GM19035 (cell line): ENCODE data around the gene CARD10.

Experiments used
- ATAC-seq: cut with Tn5 transposase; IDR thresholded peaks from one replicate; pipeline ENCODE4 v1.9.1; 2021; ENCODE audit not compliant: unreplicated experiment

Gene CARD10

DNA sequence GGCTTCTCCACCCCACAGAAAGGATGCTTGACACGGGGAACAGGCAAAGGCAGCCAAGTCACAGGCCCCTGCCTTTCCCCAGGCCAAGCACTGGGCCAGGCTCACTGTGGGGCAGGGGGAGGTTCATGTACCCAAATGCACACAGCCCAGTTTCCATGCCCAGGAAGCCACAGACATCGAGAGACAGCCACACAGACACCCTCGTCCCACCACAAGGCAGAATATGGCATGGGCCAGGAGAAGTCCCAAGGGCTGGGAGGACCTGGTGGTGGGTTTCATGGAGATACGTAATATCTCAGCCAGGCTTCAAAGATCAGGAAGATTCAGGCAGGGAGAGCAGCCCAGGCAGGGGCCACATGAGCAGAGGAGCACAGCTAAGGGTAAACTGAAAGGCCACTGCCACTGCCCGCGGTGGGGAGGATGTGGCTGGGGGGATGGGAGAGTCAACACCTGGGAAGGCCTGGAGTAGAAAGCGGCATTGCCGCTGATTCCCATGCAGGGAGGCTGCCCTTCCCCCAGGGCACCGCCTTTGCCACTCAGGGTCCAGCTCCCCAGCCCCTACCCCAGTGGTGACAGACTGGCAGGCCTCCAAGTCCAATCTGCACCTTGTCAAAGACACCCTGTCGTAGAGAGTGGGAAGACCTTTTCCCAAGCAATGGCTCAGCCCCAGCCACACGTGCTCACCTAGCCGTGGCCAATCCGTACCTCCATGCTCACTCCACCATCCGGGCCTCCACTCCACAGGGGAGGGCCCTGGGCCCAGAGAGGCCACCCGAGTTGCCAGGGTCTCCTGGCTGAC, 30.7 kb downstream of the CARD10 start:
- no peak for ATAC-seq

DNA sequence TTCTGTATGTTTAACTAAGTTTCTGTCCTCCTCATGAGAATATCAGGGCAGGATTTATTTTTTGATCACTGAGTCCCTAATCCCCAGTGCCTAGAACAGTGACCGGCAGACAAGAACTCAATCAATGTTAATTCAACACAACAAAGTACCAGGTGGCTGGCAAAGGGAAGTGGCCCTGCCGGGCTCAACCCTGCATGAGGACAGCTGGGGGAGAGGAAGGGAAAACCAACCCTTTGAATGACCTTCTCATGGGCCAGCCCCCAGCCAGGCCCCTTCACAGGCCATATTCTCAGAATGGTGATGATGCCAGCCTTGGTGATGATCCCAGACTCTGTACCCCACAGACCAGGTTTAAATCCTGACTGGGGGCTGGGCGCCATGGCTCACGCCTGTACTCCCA, 31.6 kb downstream of the CARD10 start:
- ATAC-seq: no peak

DNA sequence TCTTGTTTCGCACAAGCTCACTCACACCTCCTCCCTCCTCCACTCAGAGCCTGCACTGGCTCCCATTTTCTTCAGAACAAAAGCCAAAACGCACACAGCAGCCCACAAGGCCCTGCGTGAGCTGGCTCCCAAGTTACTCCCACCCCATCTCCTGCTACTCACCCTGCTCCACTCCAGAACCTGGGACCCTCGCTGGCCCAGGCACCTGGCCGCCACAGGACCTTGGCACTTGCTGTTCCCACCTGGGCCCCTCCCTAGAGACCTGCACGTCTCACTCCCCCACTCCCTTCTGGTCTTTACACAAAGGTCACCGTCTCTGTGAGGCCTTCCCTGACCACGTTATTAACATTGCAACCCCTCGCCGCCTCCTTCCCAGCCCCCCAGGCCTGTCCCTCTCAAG, 32.1 kb downstream of the CARD10 start:
- no peak for ATAC-seq

DNA sequence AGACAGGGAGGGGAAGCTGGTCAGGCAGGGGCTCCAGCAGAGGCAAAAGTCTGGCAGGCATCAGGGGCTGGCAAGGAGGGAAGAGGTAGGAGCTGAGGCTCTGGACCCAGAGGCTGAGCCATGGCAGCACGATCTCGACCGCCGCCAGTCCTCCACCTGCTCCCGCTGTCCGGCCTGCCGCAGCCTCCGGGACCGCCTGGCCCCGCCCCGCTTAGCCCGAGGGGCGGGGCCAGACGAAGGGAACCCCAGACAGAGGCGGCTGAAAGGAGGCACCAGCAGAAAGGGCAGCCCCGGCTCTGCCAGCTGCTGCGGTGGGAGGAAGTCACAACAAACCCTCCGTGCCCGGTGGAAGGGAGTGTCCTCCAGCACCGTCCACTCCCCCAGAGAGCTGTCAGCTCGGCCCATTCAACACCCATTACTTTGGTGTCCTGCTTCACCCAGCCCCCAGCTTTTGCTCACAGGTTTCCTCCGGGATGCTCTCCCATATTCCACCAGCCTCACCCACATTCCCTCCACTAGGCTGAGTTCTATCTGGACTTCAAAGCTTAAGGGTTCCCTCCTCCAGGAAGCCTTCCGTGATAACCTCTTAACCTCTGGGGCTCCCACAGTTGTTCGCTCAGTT, 32.9 kb downstream of the CARD10 start, which contains the start of gene MFNG:
Gene MFNG, minus strand, starts transcription at position 161 of the 622 bp plus-strand sequence. CDS start 207 bp downstream, outside the sequence.
- peak; percentile 61 for ATAC-seq

DNA sequence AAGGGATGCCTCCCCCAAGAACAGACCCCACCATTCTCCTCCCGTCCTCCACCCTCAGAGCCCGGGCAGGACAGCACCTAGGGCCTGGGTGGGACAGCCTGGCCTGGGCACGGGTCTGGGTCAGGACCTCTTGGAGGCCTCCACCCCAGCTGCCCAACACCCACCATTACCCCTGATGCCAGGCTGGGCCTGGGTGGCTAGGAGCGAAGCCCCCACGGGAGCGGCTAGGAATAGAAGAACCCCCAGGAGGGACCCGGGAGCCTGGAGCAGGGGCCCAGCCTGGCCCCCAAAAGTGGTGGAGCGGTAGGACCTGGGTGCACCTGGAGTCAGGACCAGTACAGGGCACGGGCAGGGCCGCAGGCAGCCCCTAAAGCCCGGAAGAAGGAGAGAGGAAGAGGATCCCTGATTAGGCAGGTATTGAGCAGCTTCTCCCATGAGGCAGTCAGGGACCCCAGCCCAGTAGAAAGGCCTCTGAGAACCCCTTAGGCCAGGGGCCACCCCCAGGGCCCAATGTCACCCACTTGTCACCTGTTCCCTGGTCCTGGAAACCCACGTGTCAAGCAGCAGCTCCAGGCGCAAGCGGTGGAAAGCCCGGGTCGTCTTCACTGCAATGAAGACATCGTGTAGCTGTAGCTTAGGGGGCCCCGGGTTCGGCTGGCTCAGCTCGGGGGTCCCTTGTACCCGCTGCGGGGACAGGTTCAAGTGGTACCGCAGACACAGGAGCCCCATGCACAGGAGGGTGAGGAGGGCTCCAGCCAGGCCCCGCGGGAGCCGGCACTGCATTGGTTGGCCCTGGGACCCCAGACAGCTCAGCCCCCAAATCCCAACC, 33.6 kb downstream of the CARD10 start:
- ATAC-seq: peak; percentile 28

DNA sequence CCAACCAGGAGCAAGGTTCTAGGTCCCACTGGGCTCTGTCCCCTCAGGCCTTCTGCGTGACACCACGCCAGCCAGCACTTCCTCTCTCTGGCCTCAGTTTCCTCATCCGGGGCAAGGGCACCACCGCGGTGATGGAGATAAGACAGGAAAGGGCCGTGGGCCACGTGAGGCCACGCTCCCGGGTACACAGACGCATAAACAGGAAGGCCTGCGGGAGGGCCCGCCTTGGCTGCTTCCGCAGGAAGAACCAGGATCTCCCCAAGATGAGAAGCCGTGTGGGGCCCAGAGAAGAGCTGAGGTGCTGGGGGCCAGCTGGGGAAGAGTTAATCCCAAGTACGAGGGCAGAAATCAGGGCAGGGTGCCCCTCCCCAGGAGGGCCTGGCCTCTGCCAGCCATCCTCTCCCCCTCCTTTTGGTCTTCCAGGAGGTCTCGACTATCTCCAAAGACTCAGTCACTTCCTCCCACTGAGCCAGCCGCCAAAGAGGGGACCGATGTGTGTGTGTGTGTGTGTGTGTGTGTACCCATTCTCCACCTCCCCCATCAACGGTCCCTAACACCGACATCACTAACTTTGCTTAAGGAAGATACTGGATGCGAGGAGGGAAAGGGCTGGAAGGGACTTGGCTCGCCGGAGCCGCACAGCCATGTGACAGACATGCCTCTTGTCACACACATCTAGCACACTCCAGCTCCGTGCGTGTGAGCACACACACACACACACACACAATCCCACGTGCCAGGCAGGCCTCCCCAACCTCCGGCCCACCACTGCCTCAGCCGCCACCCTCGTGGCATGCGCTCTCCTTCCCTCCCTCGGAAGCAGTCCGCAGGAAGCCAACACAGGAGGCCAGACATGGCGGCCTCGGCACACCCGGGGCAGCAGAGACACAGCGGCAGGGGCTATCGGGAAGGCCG, 34.5 kb downstream of the CARD10 start:
- ATAC-seq: no peak

DNA sequence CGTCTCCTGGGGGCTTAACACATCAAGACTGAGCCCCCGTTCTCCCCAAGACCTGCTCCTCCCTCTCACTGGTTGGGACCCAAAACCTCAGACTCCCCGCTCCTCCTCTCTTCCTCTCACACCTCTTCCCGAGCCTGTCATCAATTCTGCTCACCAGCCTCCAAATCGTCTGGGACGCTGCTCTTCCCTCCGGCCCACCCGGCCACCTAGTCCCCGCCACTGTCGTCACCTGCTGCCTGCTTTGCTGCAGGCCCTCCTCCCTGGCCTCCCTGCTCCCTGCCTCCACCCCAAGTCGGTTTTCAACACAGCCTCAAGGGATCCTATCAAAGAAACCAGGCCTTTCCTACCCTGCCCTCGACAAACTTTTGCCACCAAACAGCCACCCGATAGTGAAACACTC, 36.2 kb downstream of the CARD10 start:
- no peak for ATAC-seq

DNA sequence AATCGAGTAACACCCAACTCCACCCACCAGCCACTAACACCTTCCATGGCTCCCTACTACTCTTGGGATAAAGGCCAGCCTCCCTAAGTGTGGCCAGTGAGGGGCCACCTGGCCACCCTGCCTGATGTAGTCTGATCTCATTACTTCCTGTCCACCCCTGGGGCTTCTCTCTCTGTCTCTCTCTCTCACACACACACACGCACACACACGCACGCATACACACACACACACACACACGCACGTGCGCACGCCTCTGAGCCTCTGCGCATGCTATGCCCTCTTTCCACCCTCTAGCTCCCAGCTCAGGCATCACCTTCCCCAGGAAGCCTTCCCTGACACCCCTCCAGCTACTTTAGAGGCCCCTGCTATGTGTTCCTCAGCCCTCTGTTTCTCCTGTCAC, 37.0 kb downstream of the CARD10 start:
- ATAC-seq: no peak

DNA sequence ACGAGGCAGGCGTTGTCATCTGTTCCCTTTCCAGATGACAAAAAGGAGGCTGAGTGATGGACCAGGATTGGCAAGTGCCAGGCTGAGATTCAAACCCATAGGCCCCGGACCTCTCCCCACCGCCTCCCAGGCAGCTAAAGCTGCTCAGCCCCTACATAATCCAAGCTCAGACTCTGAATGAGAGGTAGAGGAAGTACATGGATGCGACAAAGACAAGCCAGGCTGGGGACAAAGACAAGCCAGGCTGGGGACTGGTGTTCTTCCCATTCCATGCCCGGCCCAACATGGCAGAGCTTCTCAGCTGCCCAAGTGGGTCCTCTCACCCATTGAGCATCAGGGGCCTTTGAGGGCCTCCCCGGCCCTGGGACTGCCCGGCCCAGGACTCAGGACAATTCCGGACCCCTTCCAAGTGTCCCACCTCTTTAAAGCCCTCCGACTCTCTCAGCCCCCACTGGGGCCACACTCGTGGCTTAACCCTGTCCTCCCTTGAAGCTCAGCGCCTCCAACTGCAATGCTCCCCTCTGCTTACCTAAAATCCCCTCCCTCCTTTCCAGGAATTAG, 37.8 kb downstream of the CARD10 start:
- no peak for ATAC-seq

DNA sequence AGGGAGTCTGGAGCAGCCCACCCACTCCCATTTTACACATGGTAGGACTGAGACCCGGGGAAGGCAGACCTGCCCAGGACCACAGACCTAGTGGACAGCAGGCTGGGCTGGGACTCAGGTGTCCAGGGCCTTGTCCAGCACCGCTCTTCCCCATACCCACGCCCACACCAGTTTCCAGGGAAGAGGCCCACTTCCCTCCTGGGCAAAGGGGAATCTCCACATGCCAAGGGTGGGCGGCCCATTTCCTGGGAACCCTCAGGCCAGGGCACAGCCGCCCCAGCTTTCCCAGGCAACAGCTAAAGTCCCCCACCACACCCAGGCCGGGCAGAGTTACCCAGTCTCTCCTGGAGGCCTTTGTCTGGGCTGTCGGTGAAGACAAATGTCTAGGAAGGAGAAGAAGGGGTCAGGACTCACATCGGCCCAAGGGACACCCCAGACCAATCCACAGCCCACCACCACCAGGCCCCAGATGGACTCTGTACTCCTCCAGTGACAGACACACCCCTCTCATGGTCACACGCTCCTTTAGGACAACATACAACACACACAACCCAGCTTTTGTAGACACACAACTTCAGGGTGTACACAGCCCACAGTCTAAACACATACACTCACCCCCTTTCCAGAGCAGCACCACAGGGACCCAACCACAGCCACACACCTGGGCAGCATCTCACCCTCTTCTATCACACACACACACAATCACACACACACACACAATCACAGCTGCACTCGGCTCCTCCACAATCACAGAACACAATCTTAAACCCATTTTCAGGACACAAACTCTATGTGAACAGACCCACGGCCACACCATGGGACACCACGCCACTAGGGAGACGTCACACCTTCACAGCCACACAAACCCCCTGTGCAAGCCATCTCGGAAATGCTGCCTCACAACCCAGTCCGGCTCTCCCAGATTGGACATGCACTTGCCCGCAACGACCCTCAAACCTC, 38.5 kb downstream of the CARD10 start:
- ATAC-seq: no peak

DNA sequence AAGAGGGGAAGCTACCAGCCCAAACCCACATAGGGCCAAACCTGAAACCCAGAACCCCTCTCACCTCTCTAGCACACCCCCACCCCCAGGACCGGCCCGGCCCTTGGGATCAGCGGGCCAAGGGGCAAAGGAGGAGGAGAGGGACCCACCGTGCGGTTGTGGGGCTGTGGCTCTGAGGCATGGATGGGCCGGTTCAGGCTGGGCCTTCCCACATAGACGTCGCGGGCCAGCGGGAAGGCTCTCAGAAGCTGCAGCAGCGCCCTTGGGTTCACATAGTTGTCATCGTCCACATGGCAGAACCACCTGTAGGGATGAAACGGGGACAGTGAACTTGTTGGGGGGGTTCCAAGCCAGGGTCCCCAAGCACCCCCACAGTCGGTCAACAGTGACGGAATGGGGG, 40.0 kb downstream of the CARD10 start:
- ATAC-seq: no peak

DNA sequence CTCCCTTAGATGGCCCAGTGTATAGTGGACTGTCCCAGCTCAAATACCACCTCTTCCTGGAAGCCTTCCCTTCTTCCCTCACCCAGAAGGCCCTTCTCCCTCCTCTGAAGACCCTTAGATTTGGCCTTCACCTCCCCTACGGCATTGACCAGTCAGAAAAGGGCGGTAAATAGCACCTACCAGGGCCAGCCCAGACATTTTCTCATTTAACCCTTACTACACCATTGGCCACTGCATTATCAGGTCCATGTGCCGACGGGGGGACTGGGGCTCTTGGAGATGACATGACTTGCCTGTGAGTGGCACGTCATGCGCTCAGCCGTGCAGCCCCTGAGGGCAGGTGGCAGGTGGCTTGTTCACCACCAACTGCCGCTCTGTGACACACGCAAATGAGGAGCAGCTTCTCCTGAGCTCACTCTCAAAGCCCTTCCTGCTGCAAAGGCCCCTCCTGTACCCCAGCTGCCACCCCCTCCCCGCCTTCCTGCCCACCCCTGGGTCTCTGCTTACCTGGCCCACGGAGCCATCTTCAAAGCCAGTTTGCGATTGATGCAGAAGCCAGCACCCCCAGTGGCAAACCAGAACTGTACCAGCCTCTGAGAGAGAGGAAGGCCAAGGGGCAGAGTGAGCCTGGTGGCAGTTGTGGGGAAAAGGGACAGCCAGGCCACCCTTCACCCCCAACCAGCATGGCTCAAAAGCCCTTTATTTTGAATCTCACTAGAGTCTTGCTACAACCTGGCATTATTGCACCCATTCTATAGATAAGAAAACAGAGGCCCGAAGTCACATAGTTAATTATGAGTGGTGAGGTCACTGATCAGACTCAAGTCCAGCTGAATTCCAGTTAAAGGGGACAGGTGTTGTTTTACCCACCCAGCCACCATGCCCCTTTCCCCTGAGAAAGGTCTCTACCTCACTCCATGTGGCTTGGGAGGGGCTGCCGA, 42.6 kb downstream of the CARD10 start:
- no peak for ATAC-seq

DNA sequence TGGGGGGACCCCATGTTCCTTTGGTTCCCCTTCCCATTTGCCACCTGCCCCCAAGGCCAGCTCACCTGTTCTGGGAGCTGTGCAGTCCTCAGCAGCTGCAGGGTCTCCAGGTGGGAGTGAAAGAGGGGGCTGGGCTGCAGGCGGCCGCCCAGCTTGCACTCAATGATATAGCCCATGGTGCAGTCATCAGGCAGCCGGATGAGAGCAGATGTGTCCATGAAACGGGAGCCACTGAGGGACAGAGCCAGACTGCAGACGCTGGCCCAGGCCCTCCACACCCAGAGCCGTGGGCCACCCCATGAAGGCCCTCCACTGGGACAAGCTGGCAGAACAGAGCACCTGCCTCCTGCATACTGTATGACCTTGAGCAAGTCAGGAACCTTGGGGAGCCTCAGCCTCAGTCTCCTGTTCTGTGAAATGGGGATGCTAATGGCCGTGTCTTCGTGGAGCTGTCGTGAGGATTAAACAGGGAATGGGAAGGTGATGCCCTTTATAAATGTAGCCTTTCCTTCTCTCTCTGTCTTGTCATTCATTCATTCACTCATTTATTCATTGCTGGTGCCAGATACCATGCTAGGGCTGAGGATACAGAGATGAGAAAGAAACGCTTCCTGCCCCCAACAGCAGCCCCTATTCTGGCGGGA, 44.6 kb downstream of the CARD10 start:
- no peak for ATAC-seq

DNA sequence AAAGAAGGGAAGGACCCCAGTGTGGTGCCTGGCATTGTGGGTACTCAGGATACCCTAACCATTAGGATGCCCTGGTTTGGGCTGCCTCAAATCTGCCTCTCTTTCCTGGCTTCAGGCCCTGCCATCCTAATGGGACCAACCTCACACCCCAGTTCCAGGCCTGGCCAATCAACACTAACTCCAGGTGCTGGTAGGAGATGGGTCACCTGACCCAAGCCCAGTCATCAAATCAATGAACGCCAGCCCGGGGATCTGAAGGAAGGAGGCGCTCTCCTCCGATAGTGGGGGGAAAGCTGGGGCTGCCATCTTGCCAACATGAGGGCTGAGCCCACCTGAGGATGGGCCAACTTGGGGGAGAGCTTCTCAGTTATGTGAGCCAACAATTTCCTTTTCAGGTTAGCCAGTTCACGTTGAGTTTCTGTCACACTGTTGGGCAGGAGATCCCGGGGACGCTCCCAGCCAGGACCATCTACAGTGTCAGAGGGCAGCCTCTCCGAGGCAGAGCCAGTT, 45.7 kb downstream of the CARD10 start:
- no peak for ATAC-seq

DNA sequence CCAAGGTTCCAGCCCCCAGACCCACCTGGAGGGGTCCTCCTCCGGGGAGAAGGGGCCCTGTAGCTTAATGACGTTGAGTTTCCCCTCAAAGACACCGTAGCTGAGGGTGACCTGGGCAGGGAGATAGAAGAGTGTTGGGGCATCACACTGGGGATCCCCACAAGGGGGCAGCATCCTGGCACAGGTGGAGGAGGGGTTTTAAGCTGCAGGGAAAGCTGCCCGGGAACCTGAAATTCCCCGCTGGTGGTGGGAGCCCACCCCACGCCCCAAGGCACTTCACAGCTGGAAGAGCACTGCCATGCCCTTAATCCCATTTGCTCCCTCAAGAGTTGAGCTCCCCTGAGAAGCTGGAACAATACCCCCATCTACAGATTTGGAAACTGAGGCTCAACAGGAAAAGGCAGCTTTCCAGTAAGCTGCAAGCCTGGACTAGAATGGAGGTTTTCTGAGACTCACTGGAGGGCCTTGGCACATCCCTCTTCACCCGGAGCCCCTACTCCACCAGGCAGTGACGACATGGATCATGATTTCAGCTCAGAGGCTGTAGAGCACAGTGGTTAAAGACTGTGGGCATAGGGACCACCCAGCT, 46.7 kb downstream of the CARD10 start:
- no peak for ATAC-seq

DNA sequence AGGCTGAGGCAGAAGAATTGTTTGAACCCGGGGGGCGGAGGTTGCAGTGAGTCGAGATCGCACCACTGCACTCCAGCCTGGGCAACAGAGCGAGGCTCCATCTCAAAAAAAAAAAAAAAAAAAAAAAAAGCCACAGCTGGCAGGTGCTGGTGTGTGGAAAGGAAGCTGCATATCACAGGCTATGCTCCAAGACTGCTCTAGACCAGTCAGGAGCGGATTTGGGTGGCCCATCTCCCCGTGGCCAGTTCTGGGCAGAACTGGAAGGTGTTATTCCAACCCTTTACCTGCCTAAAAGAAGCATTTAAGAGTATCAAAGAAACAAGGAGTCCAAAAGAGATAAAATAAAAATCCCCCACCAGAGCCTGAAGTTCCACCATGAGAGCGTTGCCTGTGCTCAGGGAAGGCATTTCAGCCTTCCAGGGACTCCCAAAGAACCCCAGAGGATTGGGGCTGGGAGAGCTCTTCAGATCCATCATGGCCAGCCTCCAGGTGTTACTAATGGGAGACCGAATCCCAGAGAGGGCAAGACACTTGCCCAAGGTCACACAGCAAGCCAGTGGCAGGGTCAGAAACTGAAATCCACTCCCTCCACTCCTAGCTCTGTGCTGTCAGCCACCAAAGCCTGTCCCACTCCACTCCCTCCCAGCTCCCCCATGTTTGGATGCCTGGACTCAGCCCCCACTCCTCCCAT, 47.3 kb downstream of the CARD10 start:
- ATAC-seq: no peak

DNA sequence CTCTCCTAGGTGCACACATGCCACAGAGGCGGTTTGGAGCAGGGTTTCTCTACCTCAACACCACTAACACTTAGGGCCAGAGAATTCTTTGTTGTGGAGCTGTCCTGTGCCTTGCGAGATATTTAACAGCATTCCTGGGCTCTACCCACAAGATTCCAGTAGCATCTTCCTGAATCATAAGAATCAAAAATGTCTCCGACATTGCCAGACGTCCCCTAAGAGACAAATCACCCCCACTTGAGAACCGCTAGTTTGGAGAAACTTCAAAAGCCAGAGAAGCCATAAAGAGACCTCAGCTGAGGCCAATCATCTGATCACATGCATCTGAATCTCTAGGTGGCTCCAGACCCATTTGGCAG, 49.1 kb downstream of the CARD10 start:
- no peak for ATAC-seq
